HG02938 (cell line): ENCODE results near the gene BDNF.
"Not testable (repeated sequence)": the region's sequence is repeated elsewhere in the genome, so short reads cannot be mapped to it uniquely, and the experiment has no call there.

Experiments
- ATAC-seq: cut with Tn5 transposase; IDR thresholded peaks from one replicate; pipeline ENCODE4 v1.9.1; 2021; ENCODE audit warnings: mild to moderate bottlenecking, moderate library complexity; ENCODE audit not compliant: unreplicated experiment

Gene BDNF

GRCh38 chr11:27672836-27673464 lies 27.3 kb downstream of the BDNF start:
- no peak for ATAC-seq

GRCh38 chr11:27665508-27666101 lies 34.6 kb downstream of the BDNF start:
- not testable (repeated sequence) for ATAC-seq

GRCh38 chr11:27663326-27663725 lies 36.9 kb downstream of the BDNF start:
- ATAC-seq, result no peak

GRCh38 chr11:27660171-27660570 lies 40.1 kb downstream of the BDNF start:
- no peak for ATAC-seq

- ATAC-seq, result no peak
Observed at GRCh38 chr11:27658535-27659236, 41.6 kb downstream of the BDNF start.

GRCh38 chr11:27656806-27657483 lies 43.3 kb downstream of the BDNF start:
- ATAC-seq, result no peak

- ATAC-seq, result no peak
Observed at GRCh38 chr11:27656320-27656719, 43.9 kb downstream of the BDNF start.

- no peak for ATAC-seq
Observed at GRCh38 chr11:27653990-27654758, 46.1 kb downstream of the BDNF start.

GRCh38 chr11:27651711-27652110 lies 48.5 kb downstream of the BDNF start:
- no peak for ATAC-seq

- ATAC-seq, result no peak
Observed at GRCh38 chr11:27650988-27651387, 49.3 kb downstream of the BDNF start.

- no peak for ATAC-seq
Observed at GRCh38 chr11:27649800-27650199, 50.5 kb downstream of the BDNF start.

GRCh38 chr11:27648840-27649239 lies 51.4 kb downstream of the BDNF start:
- ATAC-seq, result no peak

- no peak for ATAC-seq
Observed at GRCh38 chr11:27646051-27646818, 54.0 kb downstream of the BDNF start.

- no peak for ATAC-seq
Observed at GRCh38 chr11:27642954-27643353, 57.3 kb downstream of the BDNF start.

GRCh38 chr11:27640954-27641353 lies 59.3 kb downstream of the BDNF start:
- no peak for ATAC-seq

- no peak for ATAC-seq
Observed at GRCh38 chr11:27635567-27636037, 64.7 kb downstream of the BDNF start.

- not testable (repeated sequence) for ATAC-seq
Observed at GRCh38 chr11:27634776-27635175, 65.5 kb downstream of the BDNF start.

- not testable (repeated sequence) for ATAC-seq
Observed at GRCh38 chr11:27634282-27634681, 66.0 kb downstream of the BDNF start.

GRCh38 chr11:27629023-27629422 lies 71.2 kb downstream of the BDNF start:
- ATAC-seq, result not testable (repeated sequence)

GRCh38 chr11:27627979-27628378 lies 72.3 kb downstream of the BDNF start:
- no peak for ATAC-seq
